BJ (cell line): ENCODE measurements around the gene METTL15. TPM values are rescaled to one million over a fixed set of nuclear protein-coding genes. Genes with fewer than 3 reads are reported as not detected.

Experiments
- CTCF ChIA-PET: fragments of 350-600 bp; formaldehyde crosslinking; extraction: SDS; loops from one replicate; lab custom pipeline; 2021; ENCODE audit warnings: antibody characterized with exemption, inconsistent platforms; lab: Yijun Ruan, JAX
- POLR2A ChIA-PET: fragments of 300-600 bp; sonication (Branson Sonifier 250); formaldehyde crosslinking; extraction: SDS; loops from one replicate; lab custom pipeline; 2021; ENCODE audit warnings: antibody characterized with exemption; lab: Charles Lee
- DNase-seq: peaks from one replicate; pipeline ENCODE4 v3.0.0-alpha.2; 2011; ENCODE audit warnings: low read depth
- H3K27me3 ChIP-seq: 2 replicates; pipeline ENCODE4 v1.6.0; 2011; ENCODE audit warnings: low read length; ENCODE audit not compliant: control insufficient read depth, insufficient read depth
- H3K36me3 ChIP-seq: 2 replicates; pipeline ENCODE4 v1.5.1; 2011; ENCODE audit warnings: low read length; ENCODE audit not compliant: control insufficient read depth, insufficient read depth
- H3K4me3 ChIP-seq: 2 replicates; pipeline ENCODE4 v1.5.1; 2011; ENCODE audit warnings: low read depth, mild to moderate bottlenecking, control low read depth, low read length
- CTCF ChIP-seq: IDR thresholded peaks from 2 replicates; pipeline ENCODE4 v1.5.1; 2011; ENCODE audit warnings: low read depth, mild to moderate bottlenecking, control low read depth, inconsistent platforms, low read length, moderate library complexity; ENCODE audit not compliant: insufficient read depth
- polyA plus RNA-seq: library from polyadenylated mRNA; depleted of rRNA; stranded (reverse); fragments of >200 nt; gene quantifications from 2 replicates; pipeline ENCODE4 v1.2.3, GENCODE V29; 2011

METTL15 gene
- polyA plus RNA-seq, 1 experiment, result 7.0 TPM

- H3K4me3 ChIP-seq, result no peak overlapping the region
- ChIA-PET CTCF (interaction anchor here (0.7 kb wide), 1 partner anchor 404 kb away, joined by 3 read pairs; the partner anchor contains the start of gene BDNF), POLR2A (interaction anchor here (1.0 kb wide), 1 partner anchor 406 kb away, joined by 3 read pairs; no protein-coding TSS in a partner anchor)
- H3K36me3 ChIP-seq, result no peaks in the 10 kb centered on the region
- DNase-seq, result no peak
- TF ChIP-seq CTCF, result no peak
- no peaks in the 10 kb centered on the region for H3K27me3 ChIP-seq
Observed at GRCh38 chr11:28104425-28104824, 3.8 kb upstream of the METTL15 start.

- H3K27me3 ChIP-seq, result no peaks in the 10 kb centered on the region
- TF ChIP-seq CTCF, result no peak
- POLR2A ChIA-PET, result interaction anchor here (1.0 kb wide), 1 partner anchor 406 kb away, joined by 3 read pairs; no protein-coding TSS in a partner anchor
- CTCF ChIA-PET, result no interaction called here
- H3K4me3 ChIP-seq, result no peak overlapping the region
- H3K36me3 ChIP-seq, result no peaks in the 10 kb centered on the region
- no peak for DNase-seq
Observed at GRCh38 chr11:28104984-28105383, 3.2 kb upstream of the METTL15 start.

GRCh38 chr11:28105869-28106268, 2.3 kb upstream of the METTL15 start:
- no peak for DNase-seq
- POLR2A ChIA-PET, result interaction anchor here (0.6 kb wide), 1 partner anchor 13 kb away, joined by 4 read pairs; no protein-coding TSS in a partner anchor
- Histone ChIP-seq H3K36me3 (no peaks in the 10 kb centered on the region), H3K4me3 (no peak overlapping the region), H3K27me3 (no peaks in the 10 kb centered on the region)
- TF ChIP-seq CTCF, result no peak
- CTCF ChIA-PET, result no interaction called here

GRCh38 chr11:28106353-28107043, 1.7 kb upstream of the METTL15 start:
- TF ChIP-seq CTCF, result no peak
- ChIA-PET POLR2A (interaction anchor here (0.6 kb wide), 3 partner anchors 14 to 396 kb away, joined by 3 to 4 read pairs (median 4); no protein-coding TSS in a partner anchor), CTCF (interaction anchor here (0.9 kb wide), 1 partner anchor 407 kb away, joined by 3 read pairs; no protein-coding TSS in a partner anchor)
- no peak for DNase-seq
- no peaks in the 10 kb centered on the region for H3K36me3 ChIP-seq
- no peaks in the 10 kb centered on the region for H3K27me3 ChIP-seq
- H3K4me3 ChIP-seq, result peak overlapping the region; percentile 63

- no peak for DNase-seq
- POLR2A ChIA-PET, result interaction anchor here (0.5 to 1.4 kb wide), 7 partner anchors 25 to 422 kb away, joined by 3 to 5 read pairs (median 3); no protein-coding TSS in a partner anchor
- CTCF ChIA-PET, result interaction anchor here (0.8 to 1.3 kb wide), 4 partner anchors 17 to 408 kb away, joined by 3 read pairs; no protein-coding TSS in a partner anchor
- H3K4me3 ChIP-seq, result peak overlapping the region; percentile 63
- H3K36me3 ChIP-seq, result no peaks in the 10 kb centered on the region
- no peaks in the 10 kb centered on the region for H3K27me3 ChIP-seq
- no peak for TF ChIP-seq CTCF
Observed at GRCh38 chr11:28107191-28107749, 918 bp upstream of the METTL15 start.
